ENCODE measurements around the gene ABI1. TPM values are rescaled to one million over a fixed set of nuclear protein-coding genes. Genes with fewer than 3 reads are reported as not detected.

Gene ABI1
- polyA plus RNA-seq, 1 donor from 2014 or later = 50.4 TPM

GRCh38 chr10:26728957-26729356 lies 131.8 kb downstream of the ABI1 start:
- no peak overlapping the region for H3K4me3 ChIP-seq (ENCODE audit: low read length)
- H3K9ac ChIP-seq (ENCODE audit: low read length) = no peak overlapping the region
- no peaks in the 10 kb centered on the region for H3K27me3 ChIP-seq (ENCODE audit: insufficient read depth, low read depth, low read length)
- H3K79me2 ChIP-seq (replicated peaks; ENCODE audit: insufficient read depth, low read length) = no peaks in the 10 kb centered on the region
- H3K9me3 ChIP-seq (ENCODE audit: low read length) = no peaks in the 10 kb centered on the region
- no peak overlapping the region for H2AFZ ChIP-seq (ENCODE audit: low read depth, low read length)
- H4K20me1 ChIP-seq (ENCODE audit: insufficient read depth) = no peaks in the 10 kb centered on the region
- H3K4me2 ChIP-seq (ENCODE audit: low read length) = no peak overlapping the region
- H3K27ac ChIP-seq (ENCODE audit: low read length) = no peak overlapping the region
- no peaks in the 10 kb centered on the region for H3K9me2 ChIP-seq (ENCODE audit: insufficient read depth, low read length)
- no peaks in the 10 kb centered on the region for H3F3A ChIP-seq (ENCODE audit: insufficient read depth, low read length, poor library complexity, severe bottlenecking)
- TF ChIP-seq CTCF (IDR thresholded peaks at IDR 0.05; ENCODE audit: poor library complexity, severe bottlenecking) (no peak), MXI1 (conservative IDR thresholded peaks at IDR 0.05; ENCODE audit: poor library complexity, severe bottlenecking) (no peak), EP300 (conservative IDR thresholded peaks at IDR 0.05; ENCODE audit: poor library complexity, severe bottlenecking) (no peak), SMC3 (conservative IDR thresholded peaks at IDR 0.05; ENCODE audit: poor library complexity) (no peak), POLR2AphosphoS5 (IDR thresholded peaks at IDR 0.05) (no peak), TAF1 (IDR thresholded peaks at IDR 0.05; ENCODE audit: low read depth) (no peak), REST (IDR thresholded peaks at IDR 0.05; ENCODE audit: borderline replicate concordance) (no peak), EZH2 (IDR thresholded peaks at IDR 0.05; ENCODE audit: borderline replicate concordance, insufficient read depth, low read length, poor library complexity, severe bottlenecking) (no peak), RAD21 (conservative IDR thresholded peaks at IDR 0.05) (no peak)
- H3K36me3 ChIP-seq (ENCODE audit: insufficient read depth, low read length) = peaks cover 5% of the 10 kb centered on the region

GRCh38 chr10:26727005-26727404 lies 133.8 kb downstream of the ABI1 start:
- H3K27ac ChIP-seq (ENCODE audit: low read length) = no peak overlapping the region
- H3K9me3 ChIP-seq (ENCODE audit: low read length) = no peaks in the 10 kb centered on the region
- H3F3A ChIP-seq (ENCODE audit: insufficient read depth, low read length, poor library complexity, severe bottlenecking) = no peaks in the 10 kb centered on the region
- H2AFZ ChIP-seq (ENCODE audit: low read depth, low read length) = no peak overlapping the region
- peaks cover under 1% of the 10 kb centered on the region for H3K36me3 ChIP-seq (ENCODE audit: insufficient read depth, low read length)
- no peaks in the 10 kb centered on the region for H3K27me3 ChIP-seq (ENCODE audit: insufficient read depth, low read depth, low read length)
- no peak overlapping the region for H3K9ac ChIP-seq (ENCODE audit: low read length)
- TF ChIP-seq SMC3 (conservative IDR thresholded peaks at IDR 0.05; ENCODE audit: poor library complexity) (no peak), REST (IDR thresholded peaks at IDR 0.05; ENCODE audit: borderline replicate concordance) (no peak), EP300 (conservative IDR thresholded peaks at IDR 0.05; ENCODE audit: poor library complexity, severe bottlenecking) (no peak), POLR2AphosphoS5 (IDR thresholded peaks at IDR 0.05) (no peak), EZH2 (IDR thresholded peaks at IDR 0.05; ENCODE audit: borderline replicate concordance, insufficient read depth, low read length, poor library complexity, severe bottlenecking) (no peak), TAF1 (IDR thresholded peaks at IDR 0.05; ENCODE audit: low read depth) (no peak), CTCF (IDR thresholded peaks at IDR 0.05; ENCODE audit: poor library complexity, severe bottlenecking) (no peak), MXI1 (conservative IDR thresholded peaks at IDR 0.05; ENCODE audit: poor library complexity, severe bottlenecking) (no peak), RAD21 (conservative IDR thresholded peaks at IDR 0.05) (no peak)
- H3K79me2 ChIP-seq (replicated peaks; ENCODE audit: insufficient read depth, low read length) = no peaks in the 10 kb centered on the region
- H4K20me1 ChIP-seq (ENCODE audit: insufficient read depth) = no peaks in the 10 kb centered on the region
- no peak overlapping the region for H3K4me2 ChIP-seq (ENCODE audit: low read length)
- no peaks in the 10 kb centered on the region for H3K9me2 ChIP-seq (ENCODE audit: insufficient read depth, low read length)
- no peak overlapping the region for H3K4me3 ChIP-seq (ENCODE audit: low read length)
